ENCODE measurements around the gene CHD5. TPM values are rescaled to one million over a fixed set of nuclear protein-coding genes. Genes with fewer than 3 reads are reported as not detected.

Gene CHD5
- total and polyA plus RNA-seq, 2 of the 13 experiments (the other 11 are each of a cell fraction or from before 2014, with no cell fraction given): 0.02 to 0.21 TPM

DNA sequence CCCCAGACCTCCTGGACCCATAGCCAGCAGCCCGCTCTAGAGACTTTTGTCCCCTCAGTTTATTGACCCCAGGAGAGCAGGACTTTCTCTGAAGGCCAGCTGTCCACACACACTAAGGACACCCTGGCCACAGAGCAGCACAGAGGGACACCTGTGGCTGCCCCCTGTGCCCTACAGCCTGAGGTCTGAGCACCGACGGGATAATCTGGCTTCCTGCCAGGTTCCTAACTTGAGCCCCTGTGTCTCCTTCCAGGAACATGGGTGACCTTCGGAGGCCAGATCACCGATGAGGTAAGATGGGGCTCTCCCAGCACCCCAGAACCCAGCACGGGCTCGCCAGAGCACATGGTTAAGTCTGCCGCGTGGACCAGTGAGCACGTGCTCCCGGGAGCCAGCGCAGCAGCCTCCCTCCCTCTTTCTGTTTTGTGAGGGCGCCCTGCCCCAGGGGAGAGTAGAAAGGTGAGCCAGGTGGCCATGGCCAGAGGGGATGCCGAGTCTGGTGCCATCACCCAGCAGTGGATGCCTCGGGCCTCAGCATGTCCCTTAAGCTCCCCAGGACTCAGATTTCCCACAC is 106.6 kb downstream of the CHD5 start:
- TF ChIP-seq LCORL (IDR thresholded peaks at IDR 0.05) (0 out of 2 replicates have a peak, but pooled peaks have one; percentile 25), LCORL (CRISPR knock-in tag; IDR thresholded peaks at IDR 0.05) (no peak)
- TF ChIP-seq, protein P1, sequence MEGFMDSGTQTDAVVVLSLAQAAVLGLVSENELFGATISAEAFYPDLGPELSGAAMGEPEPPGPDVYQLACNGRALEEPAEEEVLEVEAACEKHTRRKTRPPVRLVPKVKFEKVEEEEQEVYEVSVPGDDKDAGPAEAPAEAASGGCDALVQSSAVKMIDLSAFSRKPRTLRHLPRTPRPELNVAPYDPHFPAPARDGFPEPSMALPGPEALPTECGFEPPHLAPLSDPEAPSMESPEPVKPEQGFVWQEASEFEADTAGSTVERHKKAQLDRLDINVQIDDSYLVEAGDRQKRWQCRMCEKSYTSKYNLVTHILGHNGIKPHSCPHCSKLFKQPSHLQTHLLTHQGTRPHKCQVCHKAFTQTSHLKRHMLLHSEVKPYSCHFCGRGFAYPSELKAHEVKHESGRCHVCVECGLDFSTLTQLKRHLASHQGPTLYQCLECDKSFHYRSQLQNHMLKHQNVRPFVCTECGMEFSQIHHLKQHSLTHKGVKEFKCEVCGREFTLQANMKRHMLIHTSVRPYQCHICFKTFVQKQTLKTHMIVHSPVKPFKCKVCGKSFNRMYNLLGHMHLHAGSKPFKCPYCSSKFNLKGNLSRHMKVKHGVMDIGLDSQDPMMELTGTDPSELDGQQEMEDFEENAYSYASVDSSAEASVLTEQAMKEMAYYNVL (CRISPR knock-in tag; IDR thresholded peaks at IDR 0.05; ENCODE audit: borderline replicate concordance): no peak
- no peaks in the 10 kb centered on the region; a peak in 1 of 5 replicates for H3K36me3 ChIP-seq (replicated peaks in 1 of 2; ENCODE audit: control insufficient read depth in 1 of 2, insufficient read depth in 2 of 2, low read length in 2 of 2)
- in situ Hi-C loops (cut with HindIII; ENCODE audit: extremely low pct_ligation_motif_present, low pct_unique_long_range_greater_than_20kb) (no loop called here), intact Hi-C loops (cut with micrococcal nuclease; ENCODE audit: unreplicated experiment) (no loop called here)
- H3K27ac ChIP-seq (ENCODE audit: extremely low read length, insufficient read depth, low read length): no peak overlapping the region
- no peak for ATAC-seq
- ChIA-PET CTCF (ENCODE audit: low intra/inter-chr PET ratio, low total read pairs) (no interaction called here), POLR2A (no interaction called here)
- FAIRE-seq: no peak
- no peak overlapping the region for H2AFZ ChIP-seq (ENCODE audit: low read length)
- no peak for DNase-seq (ENCODE audit: low spot score)
- 90% methylated on average over 10 of the region's 15 CpGs for WGBS (ENCODE audit: low lambda C conversion rate)
- BruUV-seq (replicated peaks): no TSS peak
- H3K9ac ChIP-seq (ENCODE audit: insufficient read depth, low read depth, low read length): no peak overlapping the region
- H3K9me3 ChIP-seq (ENCODE audit: low read length): no peaks in the 10 kb centered on the region
- H3K4me1 ChIP-seq (ENCODE audit: insufficient read depth, low read length): peaks cover 7% of the 10 kb centered on the region
- no peaks in the 10 kb centered on the region; a peak in 1 of 5 replicates for H3K27me3 ChIP-seq (ENCODE audit: control insufficient read depth in 1 of 2, insufficient read depth in 2 of 2, low read length in 2 of 2)
- no peaks in the 10 kb centered on the region for H3K79me2 ChIP-seq (ENCODE audit: insufficient read depth, low read length)
- H4K20me1 ChIP-seq (ENCODE audit: insufficient read depth, low read length): no peaks in the 10 kb centered on the region
- no peak overlapping the region for H3K4me2 ChIP-seq (ENCODE audit: low read depth, low read length)
- H3K4me3 ChIP-seq (replicated peaks in 1 of 3; ENCODE audit: insufficient read depth in 1 of 3, low read depth in 2 of 3, low read length in 3 of 3): no peak overlapping the region

DNA sequence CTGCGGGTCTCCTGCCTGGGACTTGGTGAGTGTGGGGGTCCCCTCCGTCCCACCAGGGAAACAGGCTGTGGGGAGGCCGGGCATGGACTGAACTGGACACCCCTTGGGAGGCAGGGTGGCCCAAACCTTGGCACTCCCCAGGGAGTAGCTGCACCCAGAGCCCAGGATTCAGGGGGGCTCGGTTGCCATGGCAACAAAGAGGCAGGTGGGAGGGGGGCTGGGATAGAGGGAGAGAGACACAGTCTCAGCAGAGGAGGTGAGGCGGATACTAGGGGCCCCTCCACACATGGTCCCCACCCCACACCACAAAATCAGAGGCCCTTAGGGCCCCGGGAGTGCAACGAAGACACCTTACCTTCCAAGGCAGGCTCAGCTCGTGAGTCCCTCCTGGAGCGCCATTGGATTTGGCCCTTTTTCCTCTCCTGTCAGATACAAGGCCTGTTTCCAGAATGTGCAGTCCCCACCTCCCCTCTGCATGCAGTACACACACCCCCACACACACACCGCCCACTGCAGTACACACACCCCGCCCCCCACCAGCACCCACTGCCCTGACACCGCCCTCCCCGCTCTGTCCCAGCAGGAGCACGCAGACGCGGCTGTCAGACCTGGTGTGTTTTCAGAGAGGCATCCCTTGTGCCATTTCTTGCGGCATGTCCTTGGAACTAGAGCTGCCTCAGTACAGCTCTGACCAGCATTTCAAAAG is 107.2 kb downstream of the CHD5 start:
- H3K27me3 ChIP-seq (ENCODE audit: control insufficient read depth in 1 of 2, insufficient read depth in 2 of 2, low read length in 2 of 2): peaks cover 0 to 1% of the 10 kb centered on the region in 2 experiments; a peak in 2 of 5 replicates
- ChIA-PET CTCF (ENCODE audit: low intra/inter-chr PET ratio, low total read pairs) (no interaction called here), POLR2A (no interaction called here)
- no peak overlapping the region for H3K4me2 ChIP-seq (ENCODE audit: low read depth, low read length)
- H3K9ac ChIP-seq (ENCODE audit: insufficient read depth, low read depth, low read length): no peak overlapping the region
- ATAC-seq: no peak
- H3K9me3 ChIP-seq (ENCODE audit: low read length): no peaks in the 10 kb centered on the region
- no peak overlapping the region for H3K27ac ChIP-seq (ENCODE audit: extremely low read length, insufficient read depth, low read length)
- peaks cover 7% of the 10 kb centered on the region for H3K4me1 ChIP-seq (ENCODE audit: insufficient read depth, low read length)
- H3K4me3 ChIP-seq (replicated peaks in 1 of 3; ENCODE audit: insufficient read depth in 1 of 3, low read depth in 2 of 3, low read length in 3 of 3): no peak overlapping the region
- H4K20me1 ChIP-seq (ENCODE audit: insufficient read depth, low read length): no peaks in the 10 kb centered on the region
- in situ Hi-C loops (cut with HindIII; ENCODE audit: extremely low pct_ligation_motif_present, low pct_unique_long_range_greater_than_20kb): no loop called here
- no peak for FAIRE-seq
- DNase-seq (ENCODE audit: low spot score): no peak
- BruUV-seq (replicated peaks): no TSS peak
- TF ChIP-seq ZNF441 (CRISPR knock-in tag; IDR thresholded peaks at IDR 0.05; ENCODE audit: borderline replicate concordance): no peak
- peak; percentile 48; the same call in 1 of the 2 replicates for TF ChIP-seq RFX1 (IDR thresholded peaks at IDR 0.05)
- no peaks in the 10 kb centered on the region; a peak in 1 of 5 replicates for H3K36me3 ChIP-seq (replicated peaks in 1 of 2; ENCODE audit: control insufficient read depth in 1 of 2, insufficient read depth in 2 of 2, low read length in 2 of 2)
- no peak overlapping the region for H2AFZ ChIP-seq (ENCODE audit: low read length)
- no peaks in the 10 kb centered on the region for H3K79me2 ChIP-seq (ENCODE audit: insufficient read depth, low read length)
- intact Hi-C loops (cut with micrococcal nuclease; ENCODE audit: unreplicated experiment): no loop called here
- 71% methylated on average over 10 of the region's 17 CpGs for WGBS (ENCODE audit: low lambda C conversion rate)

Measured in HepG2 (cell line).